ENCODE measurements around the gene MAD2L2. TPM values are rescaled to one million over a fixed set of nuclear protein-coding genes. Genes with fewer than 3 reads are reported as not detected.

Gene MAD2L2
- total and polyA plus RNA-seq, 9 of the 15 experiments (the other 6 are each of a cell fraction or from before 2014, with no cell fraction given), result 12.4 to 286 (median 143) TPM

- TF ChIP-seq ZNF133 (CRISPR knock-in tag; IDR thresholded peaks at IDR 0.05), result no peak
- TF ChIP-seq PHB (CRISPR knock-in tag; IDR thresholded peaks at IDR 0.05), result peak; percentile 10; the same call in 1 of the 2 replicates
- TF ChIP-seq E2F3 (CRISPR knock-in tag; IDR thresholded peaks at IDR 0.05), result 0 out of 2 replicates have a peak, but pooled peaks have one; percentile 16
- peak; percentile 47; the same call in 1 of the 2 replicates for TF ChIP-seq MYNN (IDR thresholded peaks at IDR 0.05)
- TF ChIP-seq MYNN (CRISPR knock-in tag; IDR thresholded peaks at IDR 0.05), result no peak
- 0 out of 4 replicates have a peak, but pooled peaks of 1 of the 2 experiments have one; percentile 18 for TF ChIP-seq MAZ (CRISPR knock-in tag; conservative IDR thresholded peaks at IDR 0.05 in 1 of 2, IDR thresholded peaks at IDR 0.05 in 1 of 2)
- TF ChIP-seq PHF8 (IDR thresholded peaks at IDR 0.05; ENCODE audit: borderline replicate concordance, low read length), result peak; percentile 66; the same call in 1 of the 2 replicates
- TF ChIP-seq DPF2 (IDR thresholded peaks at IDR 0.05), result no peak
- TF ChIP-seq POLR2G (IDR thresholded peaks at IDR 0.05; ENCODE audit: low read depth, low read length), result peak; percentile 70
- TF ChIP-seq KAT2B (IDR thresholded peaks at IDR 0.05; ENCODE audit: low read depth, low read length), result no peak
- TF ChIP-seq RBFOX2 (IDR thresholded peaks at IDR 0.05; ENCODE audit: low read depth, low read length), result peak; percentile 56; the same call in 1 of the 2 replicates
- peak; percentile 11; the same call in 1 of the 2 replicates for TF ChIP-seq CEBPG (CRISPR knock-in tag; IDR thresholded peaks at IDR 0.05)
- TF ChIP-seq CEBPG (tag; conservative IDR thresholded peaks at IDR 0.05 in 1 of 2, IDR thresholded peaks at IDR 0.05 in 1 of 2), result no peak
- TF ChIP-seq ZNF695 (CRISPR knock-in tag; IDR thresholded peaks at IDR 0.05), result 0 out of 2 replicates have a peak, but pooled peaks have one; percentile 9
- peak; percentile 9; the same call in 1 of the 2 replicates for TF ChIP-seq CBX1 (IDR thresholded peaks at IDR 0.05; ENCODE audit: low read depth)
- no peak for TF ChIP-seq TAF1 (IDR thresholded peaks at IDR 0.05; ENCODE audit: control insufficient read depth, extremely low read depth, insufficient read depth, low read length, severe bottlenecking)
- no peak for TF ChIP-seq REST (IDR thresholded peaks at IDR 0.05; ENCODE audit: borderline replicate concordance)
- 0 out of 2 replicates have a peak, but pooled peaks have one; percentile 19 for TF ChIP-seq REST (CRISPR knock-in tag; IDR thresholded peaks at IDR 0.05; ENCODE audit: low read depth)
- TF ChIP-seq VEZF1 (CRISPR knock-in tag; IDR thresholded peaks at IDR 0.05), result peak; percentile 49
Measured at GRCh38 chr1:11664336-11665065, 16.4 kb downstream of the MAD2L2 start (continued).
